Measurements from ENCODE around the gene NFKBIL1. TPM values are rescaled to one million over a fixed set of nuclear protein-coding genes. Genes with fewer than 3 reads are reported as not detected.

Gene NFKBIL1
- total RNA-seq, 1 donor from 2014 or later = 71.5 TPM

GRCh38 chr6:31544676-31545075 lies 2.7 kb upstream of the NFKBIL1 start:
- no peak for TF ChIP-seq CTCF (IDR thresholded peaks at IDR 0.05)
- no peaks in the 10 kb centered on the region for H3K9me3 ChIP-seq
- intact Hi-C loops (cut with DNase I) = loop anchor here (5.0 to 10.0 kb wide), 7 partner anchors 142 to 1870 kb away; partner anchors contain the start of genes AGER, CUTA, MICA and MRPS18B
- peaks cover 17 to 26% of the 10 kb centered on the region in 2 donors for H3K4me1 ChIP-seq
- peaks cover 6 to 12% of the 10 kb centered on the region in 2 donors for H3K36me3 ChIP-seq
- H3K4me3 ChIP-seq = no peak overlapping the region
- no peak overlapping the region for H3K27ac ChIP-seq
- no peak for DNase-seq (ENCODE audit: low spot score in 2 of 2)
- no peaks in the 10 kb centered on the region for H3K27me3 ChIP-seq

GRCh38 chr6:31545291-31545690 lies 2.1 kb upstream of the NFKBIL1 start:
- Histone ChIP-seq H3K27ac (no peak overlapping the region), H3K4me1 (peaks cover 11 to 20% of the 10 kb centered on the region in 2 donors), H3K36me3 (peaks cover under 1 to 8% of the 10 kb centered on the region in 2 donors), H3K27me3 (no peaks in the 10 kb centered on the region), H3K9me3 (no peaks in the 10 kb centered on the region), H3K4me3 (no peak overlapping the region)
- intact Hi-C loops (cut with DNase I) = loop anchor here (5.0 to 10.0 kb wide), 5 partner anchors 187 to 1870 kb away; partner anchors contain the start of genes AGER, CUTA, MRPS18B and PHF1
- no peak for TF ChIP-seq CTCF (IDR thresholded peaks at IDR 0.05)
- DNase-seq (ENCODE audit: low spot score in 2 of 2) = no peak

GRCh38 chr6:31546339-31546957 lies 960 bp upstream of the NFKBIL1 start, which contains the start of gene ATP6V1G2:
Gene ATP6V1G2 (minus strand): TSS chr6:31546608. CDS start chr6:31546559, 49 bp downstream.
- peak; percentile 55 to 95 for DNase-seq (ENCODE audit: low spot score in 2 of 2)
- Histone ChIP-seq H3K4me1 (peaks cover 6 to 15% of the 10 kb centered on the region in 2 donors), H3K27me3 (no peaks in the 10 kb centered on the region), H3K27ac (peak within 1 kb of the TSS; percentile 72 to 84), H3K4me3 (peak within 1 kb of the TSS; percentile 58 to 67), H3K36me3 (peaks cover 0 to 16% of the 10 kb centered on the region in 2 donors), H3K9me3 (no peaks in the 10 kb centered on the region)
- intact Hi-C loops (cut with DNase I) = loop anchor here (1.0 to 10.0 kb wide), 8 partner anchors 35 to 1868 kb away; partner anchors contain the start of genes AGER, BAG6, CUTA and MRPS18B
- TF ChIP-seq CTCF (IDR thresholded peaks at IDR 0.05) = peak; percentile 96 to 99 (median 98)

GRCh38 chr6:31547727-31548543 lies 527 bp downstream of the NFKBIL1 start:
- intact Hi-C loops (cut with DNase I) = loop anchor here (1.0 to 10.0 kb wide), 7 partner anchors 72 to 1867 kb away; partner anchors contain the start of genes AGER, BAG6, CUTA and MRPS18B
- H3K36me3 ChIP-seq = peaks cover 0 to 24% of the 10 kb centered on the region in 2 donors
- H3K4me3 ChIP-seq = peak overlapping the region; percentile 58 to 67
- TF ChIP-seq CTCF (IDR thresholded peaks at IDR 0.05) = no peak
- DNase-seq (ENCODE audit: low spot score in 2 of 2) = no peak
- no peaks in the 10 kb centered on the region for H3K9me3 ChIP-seq
- H3K27me3 ChIP-seq = no peaks in the 10 kb centered on the region
- H3K4me1 ChIP-seq = peaks cover 6 to 9% of the 10 kb centered on the region in 2 donors
- peak overlapping the region; percentile 72 to 84 for H3K27ac ChIP-seq

GRCh38 chr6:31548544-31548873 lies 1.1 kb downstream of the NFKBIL1 start:
- Histone ChIP-seq H3K27ac (peak overlapping the region; percentile 72 to 84), H3K4me3 (peak overlapping the region; percentile 58 to 67), H3K36me3 (peaks cover 0 to 24% of the 10 kb centered on the region in 2 donors), H3K9me3 (no peaks in the 10 kb centered on the region), H3K27me3 (no peaks in the 10 kb centered on the region), H3K4me1 (peaks cover 6 to 8% of the 10 kb centered on the region in 2 donors)
- intact Hi-C loops (cut with DNase I) = loop anchor here (5.0 to 10.0 kb wide), 5 partner anchors 184 to 1866 kb away; partner anchors contain the start of genes AGER, CUTA, MRPS18B and PHF1
- TF ChIP-seq CTCF (IDR thresholded peaks at IDR 0.05) = no peak
- no peak for DNase-seq (ENCODE audit: low spot score in 2 of 2)

Data from ascending aorta (tissue), 2 donors.